Liver (tissue), 9 donors: ENCODE measurements around the gene PPM1L. TPM values are rescaled to one million over a fixed set of nuclear protein-coding genes. Genes with fewer than 3 reads are reported as not detected.

Experiments used
- DNase-seq: peaks from one replicate; pipeline ENCODE4 v3.0.0-alpha.2; 2017; ENCODE audit warnings: low spot score
- H3K27ac ChIP-seq, 2 donors: one replicate each; pipeline ENCODE4 v1.7.0; 2013; ENCODE audit warnings: inconsistent platforms in 2 of 2, low read length in 2 of 2, control low read depth in 1 of 2, low read depth in 1 of 2, mild to moderate bottlenecking in 1 of 2
- H3K27me3 ChIP-seq, 4 donors: one replicate each; pipeline versions ENCODE4 v1.6.1 to v1.7.0; 2013; ENCODE audit warnings: low read length in 3 of 4, inconsistent platforms in 1 of 4, mild to moderate bottlenecking in 1 of 4, moderate library complexity in 1 of 4; ENCODE audit not compliant: control insufficient read depth in 4 of 4, insufficient read depth in 4 of 4
- H3K36me3 ChIP-seq, 4 donors: one replicate each; pipeline versions ENCODE4 v1.6.1 to v1.7.0; 2013; ENCODE audit warnings: low read length in 3 of 4, mild to moderate bottlenecking in 3 of 4, low read depth in 1 of 4, moderate library complexity in 1 of 4; ENCODE audit not compliant: control insufficient read depth in 4 of 4, insufficient read depth in 3 of 4
- H3K4me1 ChIP-seq, 4 donors: one replicate each; pipeline versions ENCODE4 v1.6.1 to v1.7.0; 2013; ENCODE audit warnings: low read length in 3 of 4, mild to moderate bottlenecking in 3 of 4, moderate library complexity in 1 of 4; ENCODE audit not compliant: control insufficient read depth in 4 of 4, insufficient read depth in 4 of 4
- H3K4me3 ChIP-seq, 3 donors: one replicate each; pipeline versions ENCODE4 v1.6.1 to v1.7.0; 2013; ENCODE audit warnings: low read length in 3 of 3, control low read depth in 1 of 3, low read depth in 1 of 3, mild to moderate bottlenecking in 1 of 3
- H3K9ac ChIP-seq, 2 donors: one replicate each; pipeline ENCODE4 v1.7.0; 2013; ENCODE audit warnings: low read length in 2 of 2, mild to moderate bottlenecking in 2 of 2, moderate library complexity in 2 of 2, control low read depth in 1 of 2, low read depth in 1 of 2
- H3K9me3 ChIP-seq, 4 donors: one replicate each; pipeline versions ENCODE4 v1.6.1 to v1.7.0; 2013; ENCODE audit warnings: low read length in 3 of 4; ENCODE audit not compliant: control insufficient read depth in 4 of 4
- ATF3 ChIP-seq: IDR thresholded peaks from 2 replicates; pipeline ENCODE4 v1.6.1; 2016; ENCODE audit warnings: antibody characterized with exemption
- EGR1 ChIP-seq, 2 donors: IDR thresholded peaks; 2 replicates each; pipeline ENCODE4 v1.6.1; 2016 to 2018; ENCODE audit warnings: antibody characterized with exemption in 2 of 2, low read depth in 2 of 2
- FOXA1 ChIP-seq: IDR thresholded peaks from 2 replicates; pipeline ENCODE4 v1.6.1; 2016; ENCODE audit warnings: antibody characterized with exemption
- FOXA2 ChIP-seq: IDR thresholded peaks from 2 replicates; pipeline ENCODE4 v1.6.1; 2016; ENCODE audit warnings: antibody characterized with exemption
- GABPA ChIP-seq, 2 donors: IDR thresholded peaks in 1 of 2; conservative IDR thresholded peaks in 1 of 2; 2 replicates each; pipeline ENCODE4 v1.6.1; 2016; ENCODE audit warnings: antibody characterized with exemption in 2 of 2, mild to moderate bottlenecking in 1 of 2, moderate library complexity in 1 of 2
- HNF4A ChIP-seq, 2 donors: conservative IDR thresholded peaks; 2 replicates each; pipeline ENCODE4 v1.6.1; 2016; ENCODE audit warnings: antibody characterized with exemption in 2 of 2, mild to moderate bottlenecking in 2 of 2
- HNF4G ChIP-seq: IDR thresholded peaks from 2 replicates; pipeline ENCODE4 v1.6.1; 2016; ENCODE audit warnings: antibody characterized with exemption
- JUND ChIP-seq, 2 donors: IDR thresholded peaks; 2 replicates each; pipeline ENCODE4 v1.6.1; 2016; ENCODE audit warnings: antibody characterized with exemption in 2 of 2
- NR2F2 ChIP-seq: IDR thresholded peaks from 2 replicates; pipeline ENCODE4 v1.6.1; 2016; ENCODE audit warnings: antibody characterized with exemption
- RAD21 ChIP-seq, 2 donors: IDR thresholded peaks; 2 replicates each; pipeline ENCODE4 v1.6.1; 2016; ENCODE audit warnings: antibody characterized with exemption in 2 of 2, mild to moderate bottlenecking in 2 of 2
- REST ChIP-seq: IDR thresholded peaks from 2 replicates; pipeline ENCODE4 v1.6.1; 2016; ENCODE audit warnings: antibody characterized with exemption, mild to moderate bottlenecking
- RXRA ChIP-seq, 2 donors: IDR thresholded peaks; 2 replicates each; pipeline ENCODE4 v1.6.1; 2017 to 2018; ENCODE audit warnings: antibody characterized with exemption in 2 of 2, mild to moderate bottlenecking in 1 of 2
- SP1 ChIP-seq: IDR thresholded peaks from 2 replicates; pipeline ENCODE4 v1.6.1; 2018; ENCODE audit warnings: antibody characterized with exemption, mild to moderate bottlenecking
- TAF1 ChIP-seq: conservative IDR thresholded peaks from 2 replicates; pipeline ENCODE4 v1.6.1; 2016; ENCODE audit warnings: antibody characterized with exemption, mild to moderate bottlenecking
- YY1 ChIP-seq: IDR thresholded peaks from 2 replicates; pipeline ENCODE4 v1.6.1; 2016; ENCODE audit warnings: antibody characterized with exemption, mild to moderate bottlenecking
- WGBS: extraction: QIAGEN DNeasy Blood & Tissue Kit; methylation state at CpG from one replicate; pipeline ENCODE4 v1.1.7; 2013; 5-methylcytosine and 5-hydroxymethylcytosine counted together
- polyA plus RNA-seq, 2 donors: library from polyadenylated mRNA; stranded (reverse) in 1 of 2; unstranded in 1 of 2; fragments of 200-250 nt in 1 of 2; fragments of >200 nt in 1 of 2; fragmentation: Nextera tagmentation in 1 of 2; extraction: Ambion mirVana in 1 of 2; gene quantifications; one replicate each; pipeline versions ENCODE4 v1.2.1 to v1.2.3, GENCODE V29; 2013 to 2015
- total RNA-seq, 2 donors: library from RNA; depleted of rRNA; stranded (reverse); fragments of >200 nt; gene quantifications; one replicate each; pipeline ENCODE4 v1.2.3, GENCODE V29; 2014
- TF ChIP-seq, protein P1 (sequence below): IDR thresholded peaks from 2 replicates; pipeline ENCODE4 v1.6.1; 2016; ENCODE audit warnings: antibody characterized with exemption
- TF ChIP-seq, protein P2 (sequence below): fragments of 150-350 bp; IDR thresholded peaks from 2 replicates; pipeline ENCODE4 v1.5.1; 2017; ENCODE audit warnings: improper control_type of control experiment, low read depth, low read length; ENCODE audit not compliant: missing input control
- donor health status: healthy.
- donor health status: healthy.
- donor health status: healthy.
- donor health status: healthy.
- donor health status: healthy.

The PPM1L gene
- total and polyA plus RNA-seq, 4 donors, result 1.6 to 8.5 (median 4.8) TPM

GRCh38 chr3:160987982-160988964 is 232.2 kb downstream of the PPM1L start:
- DNase-seq, result no peak
- TF ChIP-seq, protein P1, sequence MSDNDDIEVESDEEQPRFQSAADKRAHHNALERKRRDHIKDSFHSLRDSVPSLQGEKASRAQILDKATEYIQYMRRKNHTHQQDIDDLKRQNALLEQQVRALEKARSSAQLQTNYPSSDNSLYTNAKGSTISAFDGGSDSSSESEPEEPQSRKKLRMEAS, result no peak
- TF ChIP-seq RXRA (IDR thresholded peaks at IDR 0.05) (no peak), FOXA2 (no peak), REST (no peak), HNF4G (no peak)
- peaks cover 0 to 2% (median 0%) of the 10 kb centered on the region in 4 donors for H3K4me1 ChIP-seq
- 73% methylated on average over 4 of the region's 4 CpGs for WGBS
- H3K4me3 ChIP-seq, result no peak overlapping the region
- H3K27ac ChIP-seq, result no peak overlapping the region
- H3K9ac ChIP-seq, result no peak overlapping the region
- no peaks in the 10 kb centered on the region for H3K27me3 ChIP-seq
- H3K9me3 ChIP-seq, result no peaks in the 10 kb centered on the region
- H3K36me3 ChIP-seq, result no peaks in the 10 kb centered on the region

DNA sequence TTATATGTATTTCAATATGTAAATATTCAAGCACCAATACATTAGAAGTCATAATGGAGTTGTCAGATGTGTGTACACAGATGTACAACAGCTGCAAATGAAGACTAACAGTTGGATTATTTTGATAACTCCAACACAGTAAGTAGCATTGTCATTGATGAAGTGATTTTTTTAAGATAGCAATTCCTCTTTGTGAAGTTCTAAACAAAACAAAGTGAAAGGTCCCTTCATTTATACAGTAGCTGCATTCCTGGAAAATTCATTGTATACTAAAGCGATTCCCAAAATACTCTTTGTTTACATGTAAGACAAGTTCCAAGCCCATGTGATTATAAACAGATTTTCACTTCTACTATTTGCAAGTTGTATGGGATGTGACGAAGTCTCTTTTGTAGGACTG is 234.4 kb downstream of the PPM1L start:
- no peak for DNase-seq
- TF ChIP-seq GABPA (IDR thresholded peaks at IDR 0.05 in 1 of 2, conservative IDR thresholded peaks at IDR 0.05 in 1 of 2) (no peak), HNF4A (conservative IDR thresholded peaks at IDR 0.05) (no peak), HNF4G (no peak), FOXA1 (no peak), JUND (IDR thresholded peaks at IDR 0.05) (no peak), EGR1 (IDR thresholded peaks at IDR 0.05; ENCODE audit: low read depth in 2 of 2) (no peak), ATF3 (no peak), RAD21 (IDR thresholded peaks at IDR 0.05) (no peak), REST (no peak), SP1 (no peak), NR2F2 (no peak), RXRA (IDR thresholded peaks at IDR 0.05) (no peak), YY1 (no peak), TAF1 (no peak)
- TF ChIP-seq, protein P2, sequence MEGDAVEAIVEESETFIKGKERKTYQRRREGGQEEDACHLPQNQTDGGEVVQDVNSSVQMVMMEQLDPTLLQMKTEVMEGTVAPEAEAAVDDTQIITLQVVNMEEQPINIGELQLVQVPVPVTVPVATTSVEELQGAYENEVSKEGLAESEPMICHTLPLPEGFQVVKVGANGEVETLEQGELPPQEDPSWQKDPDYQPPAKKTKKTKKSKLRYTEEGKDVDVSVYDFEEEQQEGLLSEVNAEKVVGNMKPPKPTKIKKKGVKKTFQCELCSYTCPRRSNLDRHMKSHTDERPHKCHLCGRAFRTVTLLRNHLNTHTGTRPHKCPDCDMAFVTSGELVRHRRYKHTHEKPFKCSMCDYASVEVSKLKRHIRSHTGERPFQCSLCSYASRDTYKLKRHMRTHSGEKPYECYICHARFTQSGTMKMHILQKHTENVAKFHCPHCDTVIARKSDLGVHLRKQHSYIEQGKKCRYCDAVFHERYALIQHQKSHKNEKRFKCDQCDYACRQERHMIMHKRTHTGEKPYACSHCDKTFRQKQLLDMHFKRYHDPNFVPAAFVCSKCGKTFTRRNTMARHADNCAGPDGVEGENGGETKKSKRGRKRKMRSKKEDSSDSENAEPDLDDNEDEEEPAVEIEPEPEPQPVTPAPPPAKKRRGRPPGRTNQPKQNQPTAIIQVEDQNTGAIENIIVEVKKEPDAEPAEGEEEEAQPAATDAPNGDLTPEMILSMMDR, result no peak
- TF ChIP-seq, protein P1, result no peak
- no peak overlapping the region for H3K4me3 ChIP-seq
- H3K27ac ChIP-seq, result no peak overlapping the region
- no peaks in the 10 kb centered on the region for H3K9me3 ChIP-seq
- 87% methylated on average over 2 of the region's 2 CpGs for WGBS
- no peak overlapping the region for H3K9ac ChIP-seq
- no peaks in the 10 kb centered on the region for H3K36me3 ChIP-seq
- H3K27me3 ChIP-seq, result no peaks in the 10 kb centered on the region
- peaks cover 0 to 2% (median 0%) of the 10 kb centered on the region in 4 donors for H3K4me1 ChIP-seq
